Caco-2 (cell line): ENCODE results near the gene LIMS2. TPM values are rescaled to one million over a fixed set of nuclear protein-coding genes. Genes with fewer than 3 reads are reported as not detected.

Experiments used
- BruUV-seq: library from RNA; stranded (reverse); fragments of 400-500 nt; replicated peaks from 2 replicates; lab custom pipeline; 2021; lab: Mats Ljungman, UMichigan
- CTCF ChIA-PET: fragments of 300-600 bp; sonication (Branson Sonifier 250); formaldehyde crosslinking; loops from one replicate; lab custom pipeline; 2022; ENCODE audit warnings: antibody characterized with exemption; lab: Charles Lee
- POLR2A ChIA-PET: fragments of 300-600 bp; sonication (Branson Sonifier 250); formaldehyde crosslinking; loops from one replicate; lab custom pipeline; 2022; ENCODE audit warnings: antibody characterized with exemption; lab: Charles Lee
- DNase-seq, 2 experiments: peaks; one replicate each; pipeline versions ENCODE4 v3.0.0 to v3.0.0-alpha.2; 2020 to 2022
- H3K27me3 ChIP-seq: replicated peaks from 2 replicates; pipeline ENCODE4 v1.6.0; 2011; ENCODE audit warnings: low read length; ENCODE audit not compliant: control insufficient read depth, insufficient read depth
- H3K36me3 ChIP-seq: 2 replicates; pipeline ENCODE4 v1.5.1; 2011; ENCODE audit warnings: low read length; ENCODE audit not compliant: control insufficient read depth, insufficient read depth
- H3K4me1 ChIP-seq: fragments of 250-450 bp; sonication (Bioruptor Pico); 2 replicates; pipeline ENCODE4 v1.5.1; 2020; ENCODE audit warnings: mild to moderate bottlenecking
- H3K4me3 ChIP-seq: 2 replicates; pipeline ENCODE4 v1.5.1; 2011; ENCODE audit warnings: low read depth, mild to moderate bottlenecking, control low read depth, low read length
- H3K9me3 ChIP-seq: fragments of 250-450 bp; sonication (Bioruptor Pico); 2 replicates; pipeline ENCODE4 v1.5.1; 2020; ENCODE audit warnings: mild to moderate bottlenecking, moderate library complexity
- H3K27ac Mint-ChIP-seq: one replicate; pipeline ENCODE4 v1.8.0; 2022; ENCODE audit warnings: mixed read lengths; ENCODE audit not compliant: unreplicated experiment
- H3K27me3 Mint-ChIP-seq: one replicate; pipeline ENCODE4 v1.8.0; 2022; ENCODE audit warnings: mixed read lengths; ENCODE audit not compliant: insufficient read depth, unreplicated experiment
- H3K36me3 Mint-ChIP-seq: one replicate; pipeline ENCODE4 v1.8.0; 2022; ENCODE audit warnings: mild to moderate bottlenecking, mixed read lengths; ENCODE audit not compliant: insufficient read depth, unreplicated experiment
- H3K4me1 Mint-ChIP-seq: one replicate; pipeline ENCODE4 v1.8.0; 2022; ENCODE audit warnings: low read depth, mixed read lengths; ENCODE audit not compliant: unreplicated experiment
- H3K4me3 Mint-ChIP-seq: one replicate; pipeline ENCODE4 v1.8.0; 2022; ENCODE audit warnings: mild to moderate bottlenecking, moderate library complexity, mixed read lengths; ENCODE audit not compliant: unreplicated experiment
- H3K9me3 Mint-ChIP-seq: one replicate; pipeline ENCODE4 v1.8.0; 2022; ENCODE audit warnings: mixed read lengths; ENCODE audit not compliant: unreplicated experiment
- intact Hi-C: fragments of 100-400 bp; cut with micrococcal nuclease; formaldehyde crosslinking; loops from one replicate; pipeline ENCODE4 v1.10.0; 2022; ENCODE audit not compliant: unreplicated experiment
- total RNA-seq: library from RNA; stranded (reverse); gene quantifications from 2 replicates; pipeline ENCODE4 v1.2.3, GENCODE V29; 2022
- TF ChIP-seq, protein P1 (sequence below), 2 experiments: fragments of 200-600 bp in 1 of 2; IDR thresholded peaks; 1 replicate in 1 of 2; 2 replicates in 1 of 2; pipeline versions ENCODE4 v1.5.1 to v1.8.0; 2011 to 2022; ENCODE audit warnings: antibody characterized with exemption in 1 of 2, control low read depth in 1 of 2, inconsistent platforms in 1 of 2, low read depth in 1 of 2, low read length in 1 of 2, mild to moderate bottlenecking in 1 of 2, moderate library complexity in 1 of 2; ENCODE audit not compliant: insufficient read depth in 1 of 2, severe bottlenecking in 1 of 2, unreplicated experiment in 1 of 2

The LIMS2 gene
- total RNA-seq, 1 experiment from 2014 or later, result 10.0 TPM

DNA sequence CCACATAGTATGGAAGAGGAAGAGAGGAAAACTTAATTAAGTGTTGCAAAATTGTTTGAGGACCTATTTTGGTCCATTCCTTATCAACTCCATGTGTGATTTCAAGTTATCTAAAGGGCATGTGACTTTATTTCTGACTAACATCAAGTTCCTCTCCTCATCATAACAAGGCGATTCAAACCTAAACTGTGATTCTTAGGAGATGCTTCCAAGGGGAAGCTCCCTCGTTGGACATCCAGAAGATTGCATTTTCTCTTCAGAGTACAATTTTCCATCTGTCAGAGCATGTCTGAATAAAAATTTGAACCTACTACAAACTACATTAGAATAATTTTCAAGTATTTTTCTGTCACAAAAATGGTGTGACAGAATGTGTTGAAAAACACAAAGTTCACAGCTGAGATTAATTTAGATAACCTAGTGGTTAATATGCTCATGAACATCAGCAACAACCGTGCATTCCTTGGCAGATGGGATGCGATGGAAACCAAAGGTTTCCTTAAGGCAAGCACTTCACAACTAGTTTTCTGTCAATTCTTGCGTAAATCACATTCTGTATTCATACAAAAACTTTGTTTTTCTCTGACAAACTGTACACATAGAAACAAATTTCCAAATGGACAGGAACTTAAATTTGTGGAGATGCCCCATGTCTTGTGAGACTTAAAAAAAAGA, 30.2 kb upstream of the LIMS2 start:
- CTCF ChIA-PET, result interaction anchor here (0.6 kb wide), 1 partner anchor 242 kb away, joined by 3 read pairs; no protein-coding TSS in a partner anchor
- Mint-ChIP-seq H3K36me3 (peaks cover 82% of the 10 kb centered on the region), H3K4me1 (peaks cover 9% of the 10 kb centered on the region), H3K27ac (no peak overlapping the region), H3K9me3 (no peaks in the 10 kb centered on the region), H3K4me3 (no peak overlapping the region), H3K27me3 (no peaks in the 10 kb centered on the region)
- H3K27me3 ChIP-seq, result no peaks in the 10 kb centered on the region
- no TSS peak for BruUV-seq
- intact Hi-C loops, result no loop called here
- DNase-seq, result no peak
- no peak overlapping the region for H3K4me3 ChIP-seq
- peaks cover 11% of the 10 kb centered on the region for H3K36me3 ChIP-seq
- TF ChIP-seq, protein P1, sequence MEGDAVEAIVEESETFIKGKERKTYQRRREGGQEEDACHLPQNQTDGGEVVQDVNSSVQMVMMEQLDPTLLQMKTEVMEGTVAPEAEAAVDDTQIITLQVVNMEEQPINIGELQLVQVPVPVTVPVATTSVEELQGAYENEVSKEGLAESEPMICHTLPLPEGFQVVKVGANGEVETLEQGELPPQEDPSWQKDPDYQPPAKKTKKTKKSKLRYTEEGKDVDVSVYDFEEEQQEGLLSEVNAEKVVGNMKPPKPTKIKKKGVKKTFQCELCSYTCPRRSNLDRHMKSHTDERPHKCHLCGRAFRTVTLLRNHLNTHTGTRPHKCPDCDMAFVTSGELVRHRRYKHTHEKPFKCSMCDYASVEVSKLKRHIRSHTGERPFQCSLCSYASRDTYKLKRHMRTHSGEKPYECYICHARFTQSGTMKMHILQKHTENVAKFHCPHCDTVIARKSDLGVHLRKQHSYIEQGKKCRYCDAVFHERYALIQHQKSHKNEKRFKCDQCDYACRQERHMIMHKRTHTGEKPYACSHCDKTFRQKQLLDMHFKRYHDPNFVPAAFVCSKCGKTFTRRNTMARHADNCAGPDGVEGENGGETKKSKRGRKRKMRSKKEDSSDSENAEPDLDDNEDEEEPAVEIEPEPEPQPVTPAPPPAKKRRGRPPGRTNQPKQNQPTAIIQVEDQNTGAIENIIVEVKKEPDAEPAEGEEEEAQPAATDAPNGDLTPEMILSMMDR (IDR thresholded peaks at IDR 0.05; ENCODE audit: insufficient read depth in 1 of 2, low read depth in 1 of 2, low read length in 1 of 2, severe bottlenecking in 1 of 2, unreplicated experiment in 1 of 2), result no peak
- peaks cover 8% of the 10 kb centered on the region; the same call in 1 of the 2 replicates for H3K4me1 ChIP-seq
- POLR2A ChIA-PET, result no interaction called here
- H3K9me3 ChIP-seq, result no peaks in the 10 kb centered on the region

DNA sequence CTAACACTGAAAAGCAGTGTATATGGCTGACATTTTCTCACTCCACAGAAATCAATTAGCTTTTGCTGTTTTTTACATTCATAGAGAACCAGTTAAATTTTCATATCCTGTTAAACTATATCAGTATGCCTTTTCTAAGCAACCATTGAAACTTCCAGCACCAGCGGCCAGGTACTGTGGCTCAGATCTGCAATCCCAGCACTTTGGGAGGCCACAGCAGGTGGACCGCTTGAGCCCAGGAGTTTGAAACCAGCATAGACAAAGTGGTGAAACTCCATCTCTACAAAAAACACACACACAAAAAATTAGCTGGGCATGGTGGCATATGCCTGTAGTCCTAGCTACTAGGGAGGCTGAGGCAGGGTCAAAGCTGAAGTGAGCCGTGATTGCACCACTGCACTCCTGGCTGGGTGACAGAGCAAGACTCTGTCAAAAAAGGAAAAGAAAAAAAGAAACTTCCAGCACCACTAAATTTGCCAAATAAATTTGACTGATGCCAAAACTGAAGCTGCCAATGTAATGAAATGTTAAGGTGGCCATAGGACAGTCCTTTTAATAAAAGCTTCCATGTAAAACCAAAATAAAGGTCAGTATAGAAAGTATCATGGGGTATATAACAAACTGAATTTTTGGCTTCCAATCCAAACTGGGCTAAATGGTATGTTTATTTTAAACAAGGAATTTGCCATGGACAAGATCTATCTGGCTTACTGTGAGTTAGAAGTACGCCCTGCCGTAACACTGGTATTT, 29.5 kb upstream of the LIMS2 start:
- TF ChIP-seq, protein P1 (IDR thresholded peaks at IDR 0.05; ENCODE audit: insufficient read depth in 1 of 2, low read depth in 1 of 2, low read length in 1 of 2, severe bottlenecking in 1 of 2, unreplicated experiment in 1 of 2), result no peak
- Mint-ChIP-seq H3K27me3 (no peaks in the 10 kb centered on the region), H3K36me3 (peaks cover 78% of the 10 kb centered on the region), H3K4me1 (peaks cover 16% of the 10 kb centered on the region), H3K27ac (no peak overlapping the region), H3K9me3 (no peaks in the 10 kb centered on the region), H3K4me3 (no peak overlapping the region)
- no peaks in the 10 kb centered on the region for H3K27me3 ChIP-seq
- no peaks in the 10 kb centered on the region for H3K9me3 ChIP-seq
- POLR2A ChIA-PET, result no interaction called here
- peaks cover 8% of the 10 kb centered on the region for H3K4me1 ChIP-seq
- intact Hi-C loops, result loop anchor here (5.0 kb wide), 1 partner anchor 178 kb away; the partner anchor contains the start of gene IWS1
- H3K4me3 ChIP-seq, result no peak overlapping the region
- DNase-seq, result no peak
- no TSS peak for BruUV-seq
- CTCF ChIA-PET, result no interaction called here
- peaks cover 9% of the 10 kb centered on the region for H3K36me3 ChIP-seq

DNA sequence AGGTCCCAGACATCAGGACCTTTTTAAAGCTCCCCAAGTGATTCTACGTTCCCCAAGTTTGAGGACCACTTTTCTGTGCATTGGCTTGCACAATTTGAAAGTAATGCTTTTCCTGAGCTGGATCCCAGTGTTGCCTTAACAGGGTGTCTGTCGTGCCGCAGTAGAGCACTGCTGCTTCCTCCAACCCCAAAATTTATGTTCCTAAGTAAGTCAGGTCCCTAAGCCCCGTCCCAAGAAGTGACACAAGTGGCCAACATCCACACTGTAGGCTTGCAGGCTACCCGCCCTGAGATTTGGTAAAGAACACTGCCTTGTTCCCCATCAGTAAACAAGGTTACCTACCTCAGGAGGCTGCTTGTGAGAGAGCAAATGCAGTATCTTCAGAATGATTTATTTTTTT, 28.0 kb upstream of the LIMS2 start:
- DNase-seq, result no peak
- no peak overlapping the region for H3K4me3 ChIP-seq
- H3K36me3 Mint-ChIP-seq, result peaks cover 70% of the 10 kb centered on the region
- no peak overlapping the region for H3K4me3 Mint-ChIP-seq
- intact Hi-C loops, result loop anchor here (2.0 to 5.0 kb wide), 2 partner anchors 156 to 176 kb away; partner anchors contain the start of genes IWS1 and POLR2D
- peaks cover 16% of the 10 kb centered on the region for H3K4me1 Mint-ChIP-seq
- no peaks in the 10 kb centered on the region for H3K27me3 Mint-ChIP-seq
- BruUV-seq, result no TSS peak
- no peaks in the 10 kb centered on the region for H3K9me3 Mint-ChIP-seq
- no peak overlapping the region for H3K27ac Mint-ChIP-seq
- peaks cover 10% of the 10 kb centered on the region for H3K4me1 ChIP-seq
- CTCF ChIA-PET, result no interaction called here
- H3K27me3 ChIP-seq, result no peaks in the 10 kb centered on the region
- H3K36me3 ChIP-seq, result peaks cover 5% of the 10 kb centered on the region
- POLR2A ChIA-PET, result no interaction called here
- no peaks in the 10 kb centered on the region for H3K9me3 ChIP-seq
- TF ChIP-seq, protein P1 (IDR thresholded peaks at IDR 0.05; ENCODE audit: insufficient read depth in 1 of 2, low read depth in 1 of 2, low read length in 1 of 2, severe bottlenecking in 1 of 2, unreplicated experiment in 1 of 2), result no peak
